ENCODE measurements around the gene IL5RA.
A peak's percentile ranks its signal among the peaks of the same experiment; 100 is the strongest.

Gene IL5RA

DNA sequence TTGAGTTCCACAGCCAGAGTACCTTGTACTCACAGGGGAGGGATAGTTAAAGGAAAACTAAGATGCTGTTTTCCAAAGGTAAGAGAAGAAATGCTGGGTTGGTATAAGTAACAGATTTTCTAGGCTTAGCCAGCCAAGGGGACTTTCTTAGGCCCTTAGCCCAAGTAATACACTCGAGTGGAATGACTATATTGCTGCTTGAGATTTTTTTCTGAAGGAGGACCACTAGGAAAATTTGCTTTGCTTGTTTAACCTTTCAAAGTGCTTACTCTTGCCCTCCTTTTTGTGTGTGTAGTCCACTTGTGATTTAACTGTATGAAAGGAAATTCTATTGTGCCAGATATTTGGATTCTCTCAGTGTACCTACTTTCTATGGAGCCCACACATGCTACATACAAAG, 50.5 kb downstream of the IL5RA start:
- DNase-seq, result no peak

DNA sequence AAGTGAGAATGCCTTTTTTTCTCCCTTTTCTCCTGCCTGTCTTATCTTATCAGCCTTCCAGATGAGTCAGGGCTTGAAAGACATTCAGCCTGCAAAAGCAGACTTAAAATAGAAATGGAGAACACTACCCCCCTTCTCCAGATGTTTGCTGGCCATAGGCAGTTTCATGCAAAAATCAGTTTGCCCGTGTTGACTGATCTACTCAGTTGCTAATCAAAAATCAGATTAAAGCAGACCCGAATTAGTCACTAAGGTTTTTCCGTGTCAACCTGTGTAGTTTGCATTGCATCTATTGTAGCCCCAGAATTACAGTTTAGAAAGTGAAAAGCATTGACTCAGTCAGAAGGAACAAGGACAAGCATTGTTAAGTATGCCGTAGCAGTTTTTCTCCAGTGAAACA, 56.2 kb downstream of the IL5RA start:
- DNase-seq, result peak; percentile 3

DNA sequence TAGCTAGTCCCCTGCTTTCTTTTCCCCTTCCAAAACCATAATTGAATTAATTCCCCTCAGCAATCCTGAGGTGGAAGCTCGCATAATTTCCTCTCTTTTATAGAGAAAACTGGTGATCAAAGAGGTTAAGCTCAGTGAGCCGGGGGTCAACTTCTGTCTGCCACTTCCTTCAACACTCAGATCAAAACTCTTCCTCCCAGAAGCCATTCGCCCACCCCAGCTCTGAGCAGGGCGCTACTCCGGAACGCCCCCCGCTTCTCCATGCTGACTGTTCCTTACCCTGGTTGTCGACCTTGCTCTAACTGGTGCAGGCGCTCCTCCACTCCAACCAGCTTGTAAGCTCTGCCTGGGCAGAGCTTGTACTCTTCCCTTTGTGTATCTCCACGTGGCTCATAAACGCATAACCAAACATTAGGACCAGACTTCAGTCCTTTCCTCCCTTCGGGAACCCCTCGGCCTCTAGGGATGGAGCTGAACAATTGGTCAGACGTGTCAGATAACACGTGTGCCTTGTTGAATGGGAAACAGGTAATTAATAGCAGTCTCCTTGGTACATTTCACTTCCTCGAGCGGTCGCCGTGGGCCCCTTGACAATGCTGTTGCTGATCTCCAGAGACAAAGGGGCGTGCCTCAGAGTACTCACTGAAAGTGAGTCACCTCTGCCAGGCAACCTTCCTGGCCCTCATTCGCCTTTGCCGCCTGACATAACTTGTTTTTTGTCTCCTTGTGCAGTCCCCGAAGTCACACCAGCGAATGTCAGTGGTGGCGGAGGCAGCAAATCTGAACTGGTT, 71.8 kb downstream of the IL5RA start:
- DNase-seq, result no peak

DNA sequence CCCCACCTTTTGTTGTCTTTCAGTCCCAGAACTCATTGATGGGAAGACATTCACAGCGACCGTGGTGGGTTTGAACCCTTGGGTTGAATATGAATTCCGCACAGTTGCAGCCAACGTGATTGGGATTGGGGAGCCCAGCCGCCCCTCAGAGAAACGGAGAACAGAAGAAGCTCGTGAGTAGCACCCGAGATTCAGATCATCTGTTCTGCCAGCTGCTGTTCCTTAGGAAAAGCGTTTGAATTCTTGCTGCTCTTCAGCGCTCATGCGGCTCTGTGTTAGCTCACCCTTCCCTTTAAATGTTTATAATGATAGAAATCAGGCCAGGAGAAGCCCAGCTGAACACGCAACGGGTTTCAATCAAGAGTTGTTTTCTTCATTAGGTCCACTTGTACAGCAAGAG, 73.0 kb downstream of the IL5RA start:
- no peak for DNase-seq

DNA sequence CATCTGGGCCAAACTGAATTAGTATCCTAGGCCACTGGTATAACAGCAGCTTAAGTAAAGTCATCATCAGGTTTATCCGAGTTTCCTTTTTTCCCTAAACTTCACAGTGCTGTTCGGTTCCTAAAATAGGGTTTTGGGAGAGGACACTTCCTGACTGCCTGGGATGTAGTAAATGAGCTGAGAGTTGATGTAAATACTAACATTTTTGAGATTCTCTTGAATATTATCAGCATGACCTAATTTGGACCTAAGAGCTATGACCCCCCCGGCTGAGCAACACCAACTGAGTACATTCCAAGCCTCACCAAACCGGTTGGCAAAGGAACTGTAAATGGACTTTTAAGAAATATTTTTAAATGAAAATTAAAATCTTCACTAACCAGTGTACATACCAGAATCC, 78.8 kb downstream of the IL5RA start:
- DNase-seq, result no peak

DNA sequence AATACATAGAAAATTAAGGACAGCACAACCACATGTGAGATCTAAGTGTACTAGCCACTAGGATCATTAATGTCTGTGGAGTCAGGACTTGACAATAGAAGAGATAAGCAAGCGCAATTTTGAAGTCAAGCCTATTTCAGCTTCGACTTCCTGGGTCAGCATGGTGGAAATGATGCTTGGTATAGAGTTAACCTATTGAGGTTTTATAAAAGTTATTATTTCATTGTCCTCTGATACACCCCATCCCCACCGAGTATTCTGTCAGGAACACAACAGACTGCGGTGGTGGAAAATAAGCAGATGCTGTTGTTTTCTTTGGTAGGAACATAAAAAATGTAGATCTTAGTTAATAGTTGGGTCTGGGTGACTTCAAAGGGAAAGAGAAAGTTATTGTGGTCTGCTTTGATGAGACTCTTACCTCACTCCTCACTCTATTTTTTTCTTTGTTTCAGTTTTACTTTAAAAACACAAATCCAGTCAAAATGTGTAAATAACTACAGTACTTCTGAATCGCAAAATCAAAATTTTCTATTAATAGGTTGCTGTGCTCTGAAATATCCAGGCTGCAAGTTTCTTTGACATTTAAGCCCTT, 82.1 kb downstream of the IL5RA start:
- DNase-seq, result no peak

DNA sequence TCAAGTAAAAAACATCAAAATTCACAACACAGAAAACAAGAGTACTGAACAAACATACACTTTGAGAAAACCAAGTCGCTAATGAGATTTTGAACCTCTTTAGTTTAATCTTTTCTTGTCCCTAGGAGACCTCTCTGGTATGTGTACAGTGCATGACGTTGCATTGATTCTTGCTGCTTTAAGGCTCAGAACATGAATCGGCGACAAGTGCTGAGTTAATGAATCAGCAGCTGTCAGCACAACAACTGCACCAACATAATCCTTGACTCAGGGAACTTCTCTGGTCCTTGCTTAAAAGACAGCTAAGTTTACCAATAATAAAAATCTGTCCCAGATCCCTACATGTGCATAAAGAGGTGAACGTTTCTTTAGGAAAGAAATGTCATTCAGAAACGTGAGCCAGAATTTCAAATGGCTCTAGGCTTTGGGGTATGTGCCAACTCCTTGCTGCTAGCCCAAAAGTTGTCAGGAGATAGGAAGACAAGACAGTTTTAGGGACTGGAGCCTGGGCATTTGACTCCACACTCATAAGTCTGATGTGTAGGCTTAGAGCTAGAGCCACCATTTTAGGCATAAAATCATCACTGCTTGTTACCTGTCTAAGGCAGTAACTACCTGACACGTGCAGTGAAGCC, 86.9 kb downstream of the IL5RA start:
- DNase-seq, result no peak

DNA sequence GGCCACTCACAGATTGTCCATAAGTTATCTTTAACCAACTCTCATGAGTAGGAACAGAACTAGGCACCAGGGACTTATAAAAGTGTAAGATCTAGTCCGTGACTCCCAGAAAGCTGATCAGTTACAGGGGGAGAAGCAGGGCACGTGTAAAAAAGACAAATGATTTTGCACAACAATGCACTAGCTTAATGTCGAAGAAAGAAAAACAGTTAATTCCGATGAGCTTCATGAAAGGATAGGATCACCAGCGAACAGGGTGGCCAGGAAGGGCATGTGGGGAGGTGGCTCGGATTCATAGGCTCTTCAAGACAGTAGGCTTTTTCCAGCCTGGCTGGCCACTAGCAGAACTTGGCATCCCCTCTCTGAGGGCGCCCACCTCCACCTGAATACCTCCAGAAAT, 90.0 kb downstream of the IL5RA start:
- no peak for DNase-seq
